22Rv1 (cell line): ENCODE data around the gene CELF2.

Experiments
- CTCF ChIP-seq: fragments of 450-650 bp; IDR thresholded peaks from 2 replicates; pipeline ENCODE4 v1.5.1; 2017; ENCODE audit warnings: mild to moderate bottlenecking
- ZFX ChIP-seq: fragments of 450-650 bp; IDR thresholded peaks from 2 replicates; pipeline ENCODE4 v1.6.1; 2017; ENCODE audit warnings: antibody characterized with exemption, borderline replicate concordance

- TF ChIP-seq CTCF, result no peak
- no peak for TF ChIP-seq ZFX
Observed at GRCh38 chr10:11154849-11155498, 137.3 kb downstream of the CELF2 start.
